Lower leg skin (tissue), 3 donors: ENCODE results near the gene ARHGAP15.

ENCODE experiments used
- POLR2A ChIP-seq, 2 donors: fragments of 450-650 bp; IDR thresholded peaks; one replicate each; pipeline ENCODE4 v1.6.1; 2016 to 2017; ENCODE audit warnings: antibody characterized with exemption in 2 of 2, mild to moderate bottlenecking in 1 of 2, moderate library complexity in 1 of 2
- TF ChIP-seq, protein P1 (sequence below), 3 donors: fragments of 450-650 bp; IDR thresholded peaks; one replicate each; pipeline ENCODE4 v1.5.1; 2016; ENCODE audit warnings: antibody characterized with exemption in 3 of 3, mild to moderate bottlenecking in 3 of 3, moderate library complexity in 2 of 3

DNA sequence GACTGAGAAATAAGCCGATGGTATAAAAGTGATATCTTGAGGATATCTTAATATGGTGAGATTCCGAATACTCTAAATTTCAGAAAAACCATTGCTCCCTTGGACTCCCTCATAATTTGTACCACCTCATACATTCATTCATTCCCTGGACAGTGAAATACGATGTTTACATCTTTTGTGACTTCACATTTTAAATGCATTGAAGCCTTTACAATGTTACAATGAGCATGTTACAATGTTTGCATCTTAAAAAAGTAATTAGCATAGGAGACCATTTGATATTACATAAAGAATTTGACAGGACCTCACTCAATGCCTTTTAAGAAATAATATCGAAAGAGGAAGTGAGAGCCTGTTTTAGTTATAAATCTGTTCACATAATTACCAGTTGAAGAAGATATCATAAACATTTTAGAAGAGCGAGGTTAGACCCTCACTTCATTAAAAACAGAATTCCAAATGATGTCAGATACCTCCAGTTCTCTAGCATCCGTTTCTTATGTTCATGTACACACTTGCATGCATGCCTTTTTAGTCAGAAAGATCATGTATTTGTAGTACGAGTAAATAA lies 372.0 kb downstream of the ARHGAP15 start:
- TF ChIP-seq, protein P1, sequence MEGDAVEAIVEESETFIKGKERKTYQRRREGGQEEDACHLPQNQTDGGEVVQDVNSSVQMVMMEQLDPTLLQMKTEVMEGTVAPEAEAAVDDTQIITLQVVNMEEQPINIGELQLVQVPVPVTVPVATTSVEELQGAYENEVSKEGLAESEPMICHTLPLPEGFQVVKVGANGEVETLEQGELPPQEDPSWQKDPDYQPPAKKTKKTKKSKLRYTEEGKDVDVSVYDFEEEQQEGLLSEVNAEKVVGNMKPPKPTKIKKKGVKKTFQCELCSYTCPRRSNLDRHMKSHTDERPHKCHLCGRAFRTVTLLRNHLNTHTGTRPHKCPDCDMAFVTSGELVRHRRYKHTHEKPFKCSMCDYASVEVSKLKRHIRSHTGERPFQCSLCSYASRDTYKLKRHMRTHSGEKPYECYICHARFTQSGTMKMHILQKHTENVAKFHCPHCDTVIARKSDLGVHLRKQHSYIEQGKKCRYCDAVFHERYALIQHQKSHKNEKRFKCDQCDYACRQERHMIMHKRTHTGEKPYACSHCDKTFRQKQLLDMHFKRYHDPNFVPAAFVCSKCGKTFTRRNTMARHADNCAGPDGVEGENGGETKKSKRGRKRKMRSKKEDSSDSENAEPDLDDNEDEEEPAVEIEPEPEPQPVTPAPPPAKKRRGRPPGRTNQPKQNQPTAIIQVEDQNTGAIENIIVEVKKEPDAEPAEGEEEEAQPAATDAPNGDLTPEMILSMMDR (IDR thresholded peaks at IDR 0.05), result no peak
- no peak for TF ChIP-seq POLR2A (IDR thresholded peaks at IDR 0.05)
